Testis (tissue), 3 donors: Measurements from ENCODE around the gene PLCL2. TPM values are rescaled to one million over a fixed set of nuclear protein-coding genes. Genes with fewer than 3 reads are reported as not detected.

Experiments
- DNase-seq: peaks from one replicate; pipeline ENCODE4 v3.0.0-alpha.2; 2019
- H3K27ac ChIP-seq, 2 donors: fragments of 200-600 bp; sonication (generic); one replicate each; pipeline ENCODE4 v1.5.1; 2019
- H3K27me3 ChIP-seq: fragments of 200-600 bp; sonication (generic); one replicate; pipeline ENCODE4 v1.5.1; 2019
- H3K36me3 ChIP-seq: fragments of 200-600 bp; sonication (generic); one replicate; pipeline ENCODE4 v1.5.1; 2017; ENCODE audit warnings: low read depth; ENCODE audit errors: missing control alignments
- H3K4me1 ChIP-seq: fragments of 200-600 bp; sonication (generic); one replicate; pipeline ENCODE4 v1.5.1; 2019
- H3K4me3 ChIP-seq, 2 donors: fragments of 200-600 bp; sonication (generic); one replicate each; pipeline ENCODE4 v1.5.1; 2017 to 2019
- H3K9me3 ChIP-seq: fragments of 200-600 bp; sonication (generic); one replicate; pipeline ENCODE4 v1.5.1; 2017
- CTCF ChIP-seq, 3 experiments: fragments of 450-650 bp in 2 of 3; fragments of 200-600 bp in 1 of 3; sonication (generic) in 1 of 3; IDR thresholded peaks; one replicate each; pipeline ENCODE4 v1.5.1; 2016 to 2019; ENCODE audit warnings: antibody characterized with exemption in 3 of 3, mild to moderate bottlenecking in 2 of 3, moderate library complexity in 1 of 3
- POLR2A ChIP-seq: fragments of 450-650 bp; IDR thresholded peaks from one replicate; pipeline ENCODE4 v1.6.1; 2017; ENCODE audit warnings: antibody characterized with exemption, mild to moderate bottlenecking, moderate library complexity
- WGBS, 2 donors: methylation state at CpG; one replicate each; pipeline ENCODE4 v1.1.5; 2018; 5-methylcytosine and 5-hydroxymethylcytosine counted together
- intact Hi-C: fragments of 100-400 bp; cut with DNase I; formaldehyde crosslinking; loops from one replicate; pipeline ENCODE4 v1.15.1; 2023; ENCODE audit warnings: low total_unique reads
- polyA plus RNA-seq: library from polyadenylated mRNA; stranded (reverse); fragments of 350-450 nt; fragmentation: Illumina TruSeq; extraction: RNeasy Lipid Tissue Mini Kit (QIAGEN cat#74804); gene quantifications from one replicate; pipeline ENCODE4 v1.2.3, GENCODE V29; 2014; ENCODE audit warnings: low read depth, low replicate concordance; ENCODE audit not compliant: insufficient read depth
- total RNA-seq, 2 donors: library from RNA; depleted of rRNA; stranded (reverse); fragments of >200 nt; gene quantifications; one replicate each; pipeline ENCODE4 v1.2.3, GENCODE V29; 2016

PLCL2 gene
- total and polyA plus RNA-seq, 3 donors from 2014 or later = 10.7 to 23.0 (median 15.0) TPM

- intact Hi-C loops = no loop called here
- TF ChIP-seq CTCF (IDR thresholded peaks at IDR 0.05) (no peak), POLR2A (no peak)
These were observed 102.4 kb downstream of the PLCL2 start for GRCh38 chr3:16987141-16987540.

GRCh38 chr3:16990163-16990562, 105.4 kb downstream of the PLCL2 start:
- no peaks in the 10 kb centered on the region for H3K9me3 ChIP-seq
- no peak overlapping the region for H3K4me3 ChIP-seq
- WGBS, 2 donors = 64 to 96% methylated on average over 1 of the region's 1 CpG
- no peak for DNase-seq
- no peaks in the 10 kb centered on the region for H3K4me1 ChIP-seq
- no peak for TF ChIP-seq POLR2A
- no peak for TF ChIP-seq CTCF (IDR thresholded peaks at IDR 0.05)
- no peaks in the 10 kb centered on the region for H3K27me3 ChIP-seq
- intact Hi-C loops = no loop called here
- no peak overlapping the region for H3K27ac ChIP-seq
- H3K36me3 ChIP-seq = no peaks in the 10 kb centered on the region

More at GRCh38 chr3:16987141-16987540, 102.4 kb downstream of the PLCL2 start:
- 91 to 92% methylated on average over 4 of the region's 4 CpGs for WGBS, 2 donors
- H3K4me1 ChIP-seq = no peaks in the 10 kb centered on the region
- no peak overlapping the region for H3K27ac ChIP-seq
- no peak overlapping the region for H3K4me3 ChIP-seq
- H3K36me3 ChIP-seq = no peaks in the 10 kb centered on the region
- DNase-seq = no peak
- H3K9me3 ChIP-seq = no peaks in the 10 kb centered on the region
- no peaks in the 10 kb centered on the region for H3K27me3 ChIP-seq

GRCh38 chr3:16992198-16992597, 107.4 kb downstream of the PLCL2 start:
- intact Hi-C loops = no loop called here

GRCh38 chr3:16993227-16993626, 108.5 kb downstream of the PLCL2 start:
- no peaks in the 10 kb centered on the region for H3K4me1 ChIP-seq
- no peak for TF ChIP-seq POLR2A
- TF ChIP-seq CTCF (IDR thresholded peaks at IDR 0.05) = no peak
- no peak for DNase-seq
- no peak overlapping the region for H3K4me3 ChIP-seq
- intact Hi-C loops = no loop called here
- no peak overlapping the region for H3K27ac ChIP-seq
- H3K27me3 ChIP-seq = no peaks in the 10 kb centered on the region
- 88 to 90% methylated on average over 1 of the region's 1 CpG for WGBS, 2 donors
- H3K36me3 ChIP-seq = no peaks in the 10 kb centered on the region
- no peaks in the 10 kb centered on the region for H3K9me3 ChIP-seq

More at GRCh38 chr3:16992198-16992597, 107.4 kb downstream of the PLCL2 start:
- TF ChIP-seq POLR2A (no peak), CTCF (IDR thresholded peaks at IDR 0.05) (no peak)
- no peak for DNase-seq
- H3K4me3 ChIP-seq = no peak overlapping the region
- no peaks in the 10 kb centered on the region for H3K4me1 ChIP-seq
- no peaks in the 10 kb centered on the region for H3K36me3 ChIP-seq
- no peaks in the 10 kb centered on the region for H3K9me3 ChIP-seq
- no peaks in the 10 kb centered on the region for H3K27me3 ChIP-seq
- 95 to 97% methylated on average over 3 of the region's 3 CpGs for WGBS, 2 donors
- no peak overlapping the region for H3K27ac ChIP-seq

GRCh38 chr3:16994854-16995525, 110.2 kb downstream of the PLCL2 start:
- H3K9me3 ChIP-seq = no peaks in the 10 kb centered on the region
- intact Hi-C loops = no loop called here
- no peak overlapping the region for H3K27ac ChIP-seq
- WGBS, 2 donors = 46 to 74% methylated on average over 4 of the region's 4 CpGs
- no peak overlapping the region for H3K4me3 ChIP-seq
- TF ChIP-seq CTCF (IDR thresholded peaks at IDR 0.05) (no peak), POLR2A (no peak)
- no peaks in the 10 kb centered on the region for H3K36me3 ChIP-seq
- no peaks in the 10 kb centered on the region for H3K4me1 ChIP-seq
- DNase-seq = no peak
- H3K27me3 ChIP-seq = no peaks in the 10 kb centered on the region
